Measurements from ENCODE around the gene ZNF273.
"Not testable (repeated sequence)": the region's sequence is repeated elsewhere in the genome, so short reads cannot be mapped to it uniquely, and the experiment has no call there.

ZNF273 gene

DNA sequence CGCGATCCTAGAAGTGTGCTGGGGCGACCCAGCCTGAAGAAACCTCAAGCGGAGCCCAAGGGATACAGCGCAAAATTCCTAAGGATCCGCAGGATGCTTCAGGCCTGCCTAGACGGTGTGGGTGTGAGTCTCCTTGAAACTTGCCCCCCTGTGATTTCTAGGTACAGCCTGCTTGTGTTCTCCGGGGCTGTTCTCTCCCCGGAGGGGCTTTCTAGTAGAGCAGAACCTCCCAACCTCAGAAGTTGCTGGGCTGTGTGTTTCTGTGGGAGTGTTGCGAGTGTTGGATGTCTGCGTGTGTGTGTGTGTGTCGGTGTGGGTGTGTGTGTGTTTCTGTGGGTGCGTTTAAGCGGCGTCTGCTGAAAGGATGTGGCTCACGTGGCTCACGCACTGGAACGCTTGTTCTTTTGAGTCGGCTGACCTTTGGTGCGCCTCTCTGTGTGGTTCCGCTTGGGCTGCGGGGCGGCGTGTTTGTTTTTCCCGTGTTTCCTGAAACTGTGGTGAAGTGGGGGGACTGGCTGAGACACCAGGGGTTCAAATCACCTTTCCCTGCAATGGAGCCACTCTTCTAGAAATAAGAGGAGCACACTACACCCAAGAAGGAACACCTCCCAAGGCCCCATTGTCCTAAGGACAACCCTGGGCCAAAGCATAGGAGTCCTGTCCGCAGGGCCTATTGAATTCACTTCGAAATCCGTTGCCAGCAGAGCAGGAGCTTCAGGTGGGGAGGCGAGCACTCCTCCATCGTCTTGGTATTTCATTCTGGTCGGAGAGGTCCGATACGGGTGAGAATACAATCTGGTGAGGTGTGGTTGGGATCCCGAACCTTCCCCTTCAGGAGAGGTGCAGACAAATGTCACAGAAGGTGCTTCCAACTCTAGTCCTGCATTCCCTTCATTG, 25.1 kb upstream of the ZNF273 start:
- DNase-seq: no peak

GRCh38 chr7:64878684-64879083, 24.4 kb upstream of the ZNF273 start:
- DNase-seq: no peak

DNA sequence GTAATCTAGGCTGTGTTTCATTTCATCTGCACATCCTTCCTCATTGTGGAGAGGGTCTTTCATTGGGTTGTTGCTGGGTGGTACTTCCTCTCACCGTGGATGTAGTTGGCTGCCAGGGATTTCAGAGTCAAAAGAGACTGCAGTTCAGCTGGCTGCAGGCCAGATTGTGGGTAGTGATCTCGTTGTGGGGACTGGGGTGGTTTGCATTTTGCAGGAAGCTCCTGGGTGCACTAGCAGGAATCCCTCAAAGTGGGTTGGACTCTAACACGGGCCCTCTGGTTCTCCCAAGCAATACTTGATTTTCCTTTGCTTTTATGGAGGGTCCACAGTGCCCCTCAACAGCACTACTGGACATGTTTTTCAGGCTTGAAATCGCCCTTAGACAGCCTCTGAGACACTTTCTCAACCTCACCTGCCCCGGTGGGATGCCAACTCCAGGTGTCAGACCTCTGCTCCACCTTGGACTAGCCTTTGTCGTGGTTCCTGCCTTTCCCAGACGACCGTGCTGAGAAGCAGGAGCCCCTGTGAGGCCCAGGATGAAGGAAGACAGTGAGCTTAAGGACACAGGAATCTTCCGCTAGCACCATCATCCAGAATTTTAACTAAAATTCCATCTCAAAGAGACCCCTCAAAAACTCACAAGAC, 23.9 kb upstream of the ZNF273 start:
- DNase-seq: no peak

DNA sequence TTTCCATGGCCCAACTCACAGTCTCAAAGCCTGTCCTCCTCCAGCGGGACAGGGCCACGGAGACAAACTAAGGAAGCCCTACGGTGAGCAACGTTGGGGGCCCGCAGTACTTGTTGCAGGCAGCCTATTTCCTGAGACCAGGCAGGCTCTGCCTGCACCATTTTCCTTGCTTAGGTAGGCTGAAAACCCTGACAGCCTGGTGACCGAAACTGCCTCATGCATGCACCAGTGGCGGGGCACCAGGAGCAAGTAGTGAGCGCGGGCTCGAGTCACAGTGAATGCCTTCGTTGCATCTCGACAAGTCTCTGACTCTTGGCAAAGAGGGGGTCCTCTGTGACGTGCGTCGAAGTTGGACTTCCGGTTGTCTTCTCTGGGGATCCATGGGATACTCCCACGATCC, 23.3 kb upstream of the ZNF273 start:
- no peak for DNase-seq

DNA sequence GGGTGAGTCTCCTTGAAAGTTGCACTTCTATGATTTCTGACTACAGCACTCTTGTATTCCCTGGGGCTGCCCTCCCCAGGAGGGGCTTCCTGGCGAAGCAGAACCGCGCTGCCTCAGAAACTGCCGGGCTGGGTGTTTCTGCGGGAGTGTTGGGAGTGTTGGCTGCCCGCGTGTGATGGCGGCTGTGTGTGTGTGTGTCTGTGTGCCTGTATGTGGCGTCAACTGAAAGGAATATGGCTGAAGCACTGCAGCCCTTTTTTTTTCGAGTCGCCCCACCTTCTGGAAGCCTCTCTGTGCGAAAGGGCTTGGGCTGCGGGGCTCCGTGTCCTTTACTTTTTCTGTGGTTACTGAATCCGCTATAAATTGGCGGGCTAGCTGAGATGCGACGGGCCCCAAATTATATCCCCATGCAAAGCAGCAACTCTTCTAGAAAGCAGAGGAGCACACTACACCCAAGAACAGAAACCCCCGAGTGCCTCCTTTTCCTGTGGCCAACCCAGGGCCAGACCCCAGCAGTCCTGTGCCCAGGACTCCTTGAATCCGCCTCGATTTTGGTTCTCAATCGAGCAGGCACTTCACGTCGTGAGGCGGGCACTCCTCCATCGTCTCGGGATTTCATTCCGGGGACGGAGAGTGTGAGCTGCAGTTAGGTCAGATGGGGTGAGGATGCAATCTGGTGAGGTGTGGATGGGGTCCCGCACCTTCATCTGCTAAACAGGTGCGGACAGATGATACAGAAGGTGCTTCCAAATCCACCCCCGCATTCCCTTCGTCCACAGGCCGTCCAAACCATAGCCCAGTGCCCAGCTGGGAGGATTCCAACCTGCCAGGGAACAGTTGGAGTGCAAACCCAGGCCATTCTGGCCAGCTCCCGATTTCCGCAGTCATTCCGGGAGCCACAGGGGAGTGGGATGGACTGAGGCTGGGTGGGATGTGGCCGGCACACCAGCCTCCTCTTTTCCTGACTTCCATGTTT, 22.5 kb upstream of the ZNF273 start:
- DNase-seq: no peak

GRCh38 chr7:64881461-64882287, 21.4 kb upstream of the ZNF273 start:
- no peak for DNase-seq

- no peak for DNase-seq
Measured at GRCh38 chr7:64882341-64883112, 20.5 kb upstream of the ZNF273 start.

DNA sequence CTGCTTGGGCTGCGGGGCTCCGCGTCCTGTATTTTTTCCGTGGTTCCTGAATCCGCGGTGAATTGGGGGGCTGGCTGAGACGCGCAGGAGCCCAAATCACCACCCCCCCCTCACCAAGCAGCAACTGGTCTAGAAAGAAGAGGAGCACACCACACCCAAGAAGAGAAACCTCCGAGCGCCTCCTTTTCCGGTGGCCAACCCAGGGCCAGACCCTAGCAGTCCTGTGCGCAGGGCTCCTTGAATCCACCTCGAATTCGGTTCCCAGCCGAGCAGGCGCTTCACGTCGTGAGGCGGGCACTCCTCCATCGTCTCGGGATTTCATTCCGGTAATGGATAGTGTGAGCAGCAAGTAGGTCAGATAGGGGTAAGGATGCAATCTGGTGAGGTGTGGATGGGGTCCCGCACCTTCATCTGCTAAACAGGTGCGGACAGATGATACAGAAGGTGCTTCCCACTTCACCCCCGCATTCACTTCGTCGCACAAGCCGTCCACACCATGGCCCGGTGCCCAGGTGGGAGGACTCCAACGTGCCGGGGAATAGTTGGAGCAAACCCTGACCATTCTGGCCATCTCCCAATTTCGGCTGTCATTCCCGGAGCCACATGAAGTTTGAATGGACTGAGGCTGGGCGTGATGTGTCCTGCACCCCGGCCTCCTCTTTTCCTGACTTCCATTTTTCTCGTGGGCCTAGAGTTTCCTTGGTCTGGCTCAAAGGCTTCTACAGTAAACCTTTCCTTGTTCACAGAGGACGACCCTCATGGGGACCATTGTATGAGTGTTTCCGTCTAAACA, 19.8 kb upstream of the ZNF273 start:
- DNase-seq: no peak

- no peak for DNase-seq
Measured at GRCh38 chr7:64884085-64884912, 18.8 kb upstream of the ZNF273 start.

DNA sequence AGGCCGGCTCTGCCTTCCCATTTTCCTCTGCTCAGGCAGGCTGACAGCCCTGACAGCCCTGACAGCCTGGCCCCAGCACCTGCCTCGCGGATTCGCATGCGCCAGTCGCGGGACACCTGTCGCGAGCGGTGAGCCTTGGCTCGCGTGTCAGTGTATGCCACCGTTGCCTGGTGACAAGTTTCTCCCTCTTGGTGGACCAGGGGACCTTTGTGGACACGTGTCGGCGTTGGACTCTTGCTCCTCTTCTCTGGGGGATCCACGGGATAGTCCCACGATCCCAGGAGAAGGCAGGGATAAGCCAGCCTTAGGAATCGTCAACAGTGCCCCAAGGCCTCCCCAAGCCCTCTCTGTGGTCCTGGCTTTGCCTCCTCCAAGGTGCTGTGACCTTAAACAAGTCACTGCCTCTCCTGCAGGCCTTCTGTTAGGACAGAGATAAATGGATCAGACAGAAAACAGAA, 18.1 kb upstream of the ZNF273 start:
- no peak for DNase-seq

DNA sequence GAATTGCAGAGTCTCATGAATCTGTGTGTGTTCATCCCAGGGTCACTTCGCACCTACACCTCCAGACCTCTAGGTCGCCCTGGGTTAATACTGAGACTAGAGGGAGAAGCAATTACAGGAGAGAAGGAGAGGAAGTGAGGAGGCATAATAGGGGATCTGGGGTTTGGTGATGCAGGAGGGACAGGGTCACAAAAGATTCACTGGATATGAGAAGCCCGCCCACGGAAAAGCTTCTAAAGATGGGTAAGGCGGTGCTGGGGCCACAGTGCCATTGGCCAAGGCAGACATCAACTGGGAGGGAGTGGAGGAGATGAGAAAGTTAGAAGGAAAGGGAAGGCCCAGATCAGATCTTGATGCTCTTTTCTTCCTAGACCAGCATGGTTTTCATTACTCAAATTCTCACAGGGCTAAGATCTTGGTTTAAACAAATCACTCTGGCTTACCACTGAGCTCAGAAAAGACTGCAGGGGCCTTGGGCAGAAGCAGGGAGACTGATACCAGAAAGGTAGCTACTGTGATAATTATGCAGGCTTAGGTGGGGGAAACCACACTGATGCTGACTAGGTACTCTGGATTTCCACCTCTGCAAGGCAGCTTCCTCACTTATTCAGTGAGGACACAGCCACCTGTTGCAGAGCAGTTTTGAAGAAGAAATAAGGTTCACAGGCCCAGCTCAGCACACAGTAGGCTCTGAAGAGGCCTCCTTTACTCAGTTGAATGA, 17.4 kb upstream of the ZNF273 start:
- no peak for DNase-seq

GRCh38 chr7:64886956-64887545, 16.0 kb upstream of the ZNF273 start:
- DNase-seq: no peak

GRCh38 chr7:64887756-64888508, 15.1 kb upstream of the ZNF273 start:
- DNase-seq: peak; percentile 14 to 26

GRCh38 chr7:64888561-64888900, 14.5 kb upstream of the ZNF273 start:
- DNase-seq: peak in 1 of 2 donors; percentile 54

GRCh38 chr7:64888901-64889685, 14.0 kb upstream of the ZNF273 start:
- DNase-seq: peak in 1 of 2 donors; percentile 54

GRCh38 chr7:64889686-64890162, 13.3 kb upstream of the ZNF273 start:
- DNase-seq: no peak

GRCh38 chr7:64890273-64890672, 12.8 kb upstream of the ZNF273 start:
- not testable (repeated sequence) for DNase-seq
